Endodermal cell (in vitro differentiated cells): ENCODE measurements around the gene PLCB1. TPM values are rescaled to one million over a fixed set of nuclear protein-coding genes. Genes with fewer than 3 reads are reported as not detected.

Source experiments
- DNase-seq: peaks from one replicate; pipeline ENCODE4 v3.0.0-alpha.2; 2017
- H3K27ac ChIP-seq: 2 replicates; pipeline ENCODE4 v1.5.1; 2013; ENCODE audit warnings: mild to moderate bottlenecking, low read depth, low read length, moderate library complexity
- H3K27me3 ChIP-seq: 2 replicates; pipeline ENCODE4 v1.6.1; 2013; ENCODE audit warnings: mild to moderate bottlenecking, low read length, moderate library complexity; ENCODE audit not compliant: insufficient read depth, control insufficient read depth, poor library complexity, severe bottlenecking
- H3K36me3 ChIP-seq: 2 replicates; pipeline ENCODE4 v1.7.0; 2013; ENCODE audit warnings: mild to moderate bottlenecking, low read length, moderate library complexity; ENCODE audit not compliant: control insufficient read depth, insufficient read depth
- H3K4me1 ChIP-seq: one replicate; pipeline ENCODE4 v1.7.0; 2013; ENCODE audit warnings: low read length; ENCODE audit not compliant: control insufficient read depth, insufficient read depth
- H3K4me3 ChIP-seq: 2 replicates; pipeline ENCODE4 v1.5.1; 2013; ENCODE audit warnings: mild to moderate bottlenecking, low read length, moderate library complexity
- H3K9ac ChIP-seq: 2 replicates; pipeline ENCODE4 v1.6.1; 2013; ENCODE audit warnings: mild to moderate bottlenecking, low read length, moderate library complexity; ENCODE audit not compliant: poor library complexity, severe bottlenecking; ENCODE audit errors: extremely low read depth
- H3K9me3 ChIP-seq: 2 replicates; pipeline ENCODE4 v1.6.1; 2013; ENCODE audit warnings: mild to moderate bottlenecking, low read length, moderate library complexity; ENCODE audit not compliant: control insufficient read depth
- H3K27ac Mint-ChIP-seq: 2 replicates; pipeline ENCODE4 v1.8.0; 2020; ENCODE audit warnings: mixed read lengths
- H3K27me3 Mint-ChIP-seq: 2 replicates; pipeline ENCODE4 v1.8.0; 2021; ENCODE audit warnings: mild to moderate bottlenecking, mixed read lengths; ENCODE audit not compliant: insufficient read depth
- H3K36me3 Mint-ChIP-seq: 2 replicates; pipeline ENCODE4 v1.8.0; 2020; ENCODE audit warnings: low read depth, mixed read lengths
- H3K4me1 Mint-ChIP-seq: 2 replicates; pipeline ENCODE4 v1.8.0; 2020; ENCODE audit warnings: mixed read lengths
- H3K4me3 Mint-ChIP-seq: 2 replicates; pipeline ENCODE4 v1.8.0; 2020; ENCODE audit warnings: mild to moderate bottlenecking, moderate library complexity, mixed read lengths
- H3K9me3 Mint-ChIP-seq: 2 replicates; pipeline ENCODE4 v1.8.0; 2020; ENCODE audit warnings: mild to moderate bottlenecking, mixed read lengths
- CTCF ChIP-seq: fragments of 200-600 bp; sonication (generic); conservative IDR thresholded peaks from 2 replicates; pipeline ENCODE4 v1.5.0; 2021; ENCODE audit warnings: antibody characterized with exemption, mild to moderate bottlenecking
- WGBS, 2 experiments: methylation state at CpG; one replicate each; pipeline versions ENCODE4 v1.1.5 to v1.1.7; 2013; ENCODE audit warnings: missing lambda C conversion rate in 2 of 2, mixed read lengths in 1 of 2; ENCODE audit not compliant: insufficient coverage in 1 of 2, insufficient read length in 1 of 2; 5-methylcytosine and 5-hydroxymethylcytosine counted together
- total RNA-seq, 2 donors: library from RNA; stranded (reverse); fragmentation: NEBNext Ultra II Directional in 1 of 2; extraction: Animal tissue kit (Norgen Biotek cat#: 25700) in 1 of 2; gene quantifications; 2 replicates in 1 of 2; 3 replicates in 1 of 2; pipeline ENCODE4 v1.2.1, GENCODE V29; 2021

PLCB1 gene
- total RNA-seq, 2 donors from 2014 or later = 15.3 to 16.5 TPM

- no peaks in the 10 kb centered on the region for H3K27me3 ChIP-seq
- DNase-seq = no peak
- H3K4me3 ChIP-seq = no peak overlapping the region
- Mint-ChIP-seq H3K27ac (no peak overlapping the region), H3K9me3 (no peaks in the 10 kb centered on the region), H3K36me3 (no peaks in the 10 kb centered on the region), H3K4me1 (no peaks in the 10 kb centered on the region), H3K4me3 (no peak overlapping the region), H3K27me3 (no peaks in the 10 kb centered on the region)
- no peak overlapping the region for H3K27ac ChIP-seq
- no peaks in the 10 kb centered on the region for H3K9me3 ChIP-seq
- TF ChIP-seq CTCF = no peak
- no peak overlapping the region for H3K9ac ChIP-seq
- 95 to 100% methylated on average over 2 of the region's 2 CpGs for WGBS, 2 experiments
- H3K4me1 ChIP-seq = no peaks in the 10 kb centered on the region
- H3K36me3 ChIP-seq = no peaks in the 10 kb centered on the region
Observed at GRCh38 chr20:8421981-8422380, 289.9 kb downstream of the PLCB1 start.

GRCh38 chr20:8423482-8423881 lies 291.4 kb downstream of the PLCB1 start:
- H3K27me3 ChIP-seq = no peaks in the 10 kb centered on the region
- H3K27ac Mint-ChIP-seq = no peak overlapping the region
- TF ChIP-seq CTCF = no peak
- no peak overlapping the region for H3K4me3 Mint-ChIP-seq
- H3K9ac ChIP-seq = no peak overlapping the region
- no peak for DNase-seq
- no peaks in the 10 kb centered on the region for H3K9me3 Mint-ChIP-seq
- no peaks in the 10 kb centered on the region for H3K4me1 ChIP-seq
- no peaks in the 10 kb centered on the region for H3K27me3 Mint-ChIP-seq
- H3K4me3 ChIP-seq = no peak overlapping the region
- H3K36me3 ChIP-seq = no peaks in the 10 kb centered on the region
- no peak overlapping the region for H3K27ac ChIP-seq
- H3K9me3 ChIP-seq = no peaks in the 10 kb centered on the region
- peaks cover 5% of the 10 kb centered on the region for H3K4me1 Mint-ChIP-seq
- WGBS, 2 experiments = no CpG with 5 or more reads among the region's 2 CpGs
- H3K36me3 Mint-ChIP-seq = no peaks in the 10 kb centered on the region

DNA sequence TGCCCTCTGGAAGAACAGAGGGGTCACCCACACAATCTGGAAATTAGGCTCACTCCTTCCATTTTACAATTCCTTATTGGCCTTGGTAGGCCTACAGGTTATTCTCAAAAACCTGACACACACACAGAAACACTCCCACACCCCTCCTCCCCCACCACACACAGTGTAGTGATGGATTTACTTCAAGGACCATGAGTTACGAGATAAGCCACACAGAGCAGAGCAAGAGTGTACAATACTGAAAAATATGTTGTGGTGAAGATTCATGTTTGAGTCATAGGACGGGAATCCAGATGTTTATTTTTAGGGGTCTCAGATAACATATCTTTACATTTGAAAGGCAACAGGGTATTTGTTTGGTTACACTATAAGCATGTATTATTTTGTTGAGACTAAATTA lies 291.9 kb downstream of the PLCB1 start:
- H3K4me1 Mint-ChIP-seq = peaks cover 10% of the 10 kb centered on the region
- H3K9me3 Mint-ChIP-seq = no peaks in the 10 kb centered on the region
- Histone ChIP-seq H3K4me1 (no peaks in the 10 kb centered on the region), H3K27me3 (no peaks in the 10 kb centered on the region), H3K36me3 (no peaks in the 10 kb centered on the region), H3K9ac (no peak overlapping the region), H3K9me3 (no peaks in the 10 kb centered on the region), H3K27ac (no peak overlapping the region), H3K4me3 (no peak overlapping the region)
- no peaks in the 10 kb centered on the region for H3K27me3 Mint-ChIP-seq
- WGBS, 2 experiments = 87 to 100% methylated on average over 1 to 2 of the region's 2 CpGs
- TF ChIP-seq CTCF = no peak
- H3K27ac Mint-ChIP-seq = no peak overlapping the region
- no peaks in the 10 kb centered on the region for H3K36me3 Mint-ChIP-seq
- DNase-seq = no peak
- no peak overlapping the region for H3K4me3 Mint-ChIP-seq
